GM10248 (cell line): ENCODE measurements around the gene SH3PXD2A.

Experiments
- CTCF ChIA-PET: fragments of 300-600 bp; sonication (Branson Sonifier 250); formaldehyde crosslinking; extraction: SDS; loops from one replicate; lab custom pipeline; 2021; ENCODE audit warnings: antibody characterized with exemption; lab: Yijun Ruan, JAX
- POLR2A ChIA-PET: fragments of 350-650 bp; sonication (Branson Sonifier 250); formaldehyde crosslinking; extraction: SDS; loops from one replicate; lab custom pipeline; 2020; ENCODE audit warnings: antibody characterized with exemption; lab: Yijun Ruan, JAX
- DNase-seq: peaks from one replicate; pipeline ENCODE4 v3.0.0; 2012; ENCODE audit errors: extremely low spot score
- CTCF ChIP-seq: IDR thresholded peaks from 2 replicates; pipeline ENCODE4 v1.5.1; 2012; ENCODE audit warnings: mild to moderate bottlenecking, low read depth; ENCODE audit errors: extremely low read depth, missing control alignments, control extremely low read depth

Gene SH3PXD2A

GRCh38 chr10:103548006-103548405 is 307.4 kb downstream of the SH3PXD2A start:
- TF ChIP-seq CTCF, result no peak
- no peak for DNase-seq
- POLR2A ChIA-PET, result no interaction called here
- CTCF ChIA-PET, result interaction anchor here (3.4 kb wide), 1 partner anchor 16 kb away, joined by 26 read pairs; no protein-coding TSS in a partner anchor

GRCh38 chr10:103547391-103547946 is 307.9 kb downstream of the SH3PXD2A start:
- DNase-seq, result no peak
- CTCF ChIA-PET, result interaction anchor here (0.9 to 3.4 kb wide), 5 partner anchors 13 to 59 kb away, joined by 3 to 26 read pairs (median 3); no protein-coding TSS in a partner anchor
- POLR2A ChIA-PET, result no interaction called here
- no peak for TF ChIP-seq CTCF

- POLR2A ChIA-PET, result no interaction called here
- CTCF ChIA-PET, result interaction anchor here (1.0 to 3.4 kb wide), 6 partner anchors 10 to 122 kb away, joined by 3 to 26 read pairs (median 4); no protein-coding TSS in a partner anchor
- no peak for DNase-seq
- no peak for TF ChIP-seq CTCF
These were observed 309.0 kb downstream of the SH3PXD2A start for GRCh38 chr10:103546401-103546800.

GRCh38 chr10:103545771-103546281 is 309.6 kb downstream of the SH3PXD2A start:
- peak; percentile 10 for DNase-seq
- POLR2A ChIA-PET, result no interaction called here
- CTCF ChIA-PET, result interaction anchor here (1.3 to 3.4 kb wide), 4 partner anchors 10 to 122 kb away, joined by 3 to 26 read pairs (median 5); no protein-coding TSS in a partner anchor
- TF ChIP-seq CTCF, result no peak

- CTCF ChIA-PET, result interaction anchor here (1.3 to 3.4 kb wide), 3 partner anchors 9 to 121 kb away, joined by 3 to 26 read pairs (median 5); no protein-coding TSS in a partner anchor
- POLR2A ChIA-PET, result no interaction called here
- DNase-seq, result peak; percentile 7
- TF ChIP-seq CTCF, result no peak
These were observed 310.0 kb downstream of the SH3PXD2A start for GRCh38 chr10:103545366-103545765.

- ChIA-PET CTCF (interaction anchor here (0.7 to 3.4 kb wide), 3 partner anchors 11 to 59 kb away, joined by 3 to 26 read pairs (median 3); no protein-coding TSS in a partner anchor), POLR2A (no interaction called here)
- no peak for TF ChIP-seq CTCF
- DNase-seq, result no peak
These were observed 310.6 kb downstream of the SH3PXD2A start for GRCh38 chr10:103544657-103545310.
